NCI-H510A treated with DMSO at 0.1 percent for 48 hours (cell line): ENCODE data around the gene GLI2.

ENCODE experiments used
- DNase-seq: peaks from one replicate; lab custom pipeline; 2025; lab: John Stamatoyannopoulos, UW

The GLI2 gene

GRCh38 chr2:120758181-120759144 lies 22.8 kb downstream of the GLI2 start:
- no peak for DNase-seq

- DNase-seq = no peak
These were observed 24.1 kb downstream of the GLI2 start for GRCh38 chr2:120759543-120760331.

- DNase-seq = no peak
These were observed 24.9 kb downstream of the GLI2 start for GRCh38 chr2:120760446-120761135.

- DNase-seq = no peak
These were observed 25.6 kb downstream of the GLI2 start for GRCh38 chr2:120761164-120761861.

- DNase-seq = no peak
These were observed 26.2 kb downstream of the GLI2 start for GRCh38 chr2:120761911-120762310.

GRCh38 chr2:120762341-120763061 lies 26.8 kb downstream of the GLI2 start:
- DNase-seq = no peak

- no peak for DNase-seq
These were observed 27.8 kb downstream of the GLI2 start for GRCh38 chr2:120763508-120763907.

- no peak for DNase-seq
These were observed 28.3 kb downstream of the GLI2 start for GRCh38 chr2:120763931-120764330.

- DNase-seq = no peak
These were observed 28.8 kb downstream of the GLI2 start for GRCh38 chr2:120764492-120764891.

- DNase-seq = no peak
These were observed 29.5 kb downstream of the GLI2 start for GRCh38 chr2:120764991-120765677.

GRCh38 chr2:120765678-120766469 lies 30.2 kb downstream of the GLI2 start:
- no peak for DNase-seq

GRCh38 chr2:120766470-120767351 lies 31.0 kb downstream of the GLI2 start:
- no peak for DNase-seq

- no peak for DNase-seq
These were observed 31.9 kb downstream of the GLI2 start for GRCh38 chr2:120767486-120768005.

- DNase-seq = no peak
These were observed 32.7 kb downstream of the GLI2 start for GRCh38 chr2:120768112-120769048.

- DNase-seq = no peak
These were observed 33.6 kb downstream of the GLI2 start for GRCh38 chr2:120769076-120769786.

- no peak for DNase-seq
These were observed 34.1 kb downstream of the GLI2 start for GRCh38 chr2:120769787-120770120.

GRCh38 chr2:120770176-120770575 lies 34.5 kb downstream of the GLI2 start:
- no peak for DNase-seq
